Measurements from ENCODE around the gene DUSP9.
"Not testable (repeated sequence)": the region's sequence is repeated elsewhere in the genome, so short reads cannot be mapped to it uniquely, and the experiment has no call there.

DUSP9 gene

GRCh38 chrX:153691032-153691827, 44.2 kb downstream of the DUSP9 start:
- not testable (repeated sequence) for DNase-seq (ENCODE audit: low read depth in 2 of 2)

DNA sequence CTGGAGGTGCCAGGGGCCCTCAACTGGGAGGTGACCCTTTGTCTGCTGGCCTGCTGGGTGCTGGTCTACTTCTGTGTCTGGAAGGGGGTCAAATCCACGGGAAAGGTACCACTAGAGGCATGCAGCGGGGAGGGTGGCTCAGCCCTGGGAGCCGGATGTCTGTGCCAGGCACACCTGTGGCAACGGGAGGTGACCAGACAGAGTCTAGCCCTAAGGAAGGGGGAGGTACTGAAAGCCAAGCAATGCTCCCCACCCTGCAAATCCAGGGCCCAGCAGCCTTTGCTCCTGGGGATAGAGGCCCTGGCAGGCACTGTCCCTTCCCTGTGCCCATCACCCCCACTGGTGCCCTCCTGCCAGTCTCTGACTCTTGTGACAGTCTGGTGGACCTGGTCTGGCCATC, 45.0 kb downstream of the DUSP9 start:
- no peak for DNase-seq (ENCODE audit: low read depth in 2 of 2)

- DNase-seq (ENCODE audit: low read depth in 2 of 2): no peak
Measured at GRCh38 chrX:153692611-153693156, 45.7 kb downstream of the DUSP9 start.

DNA sequence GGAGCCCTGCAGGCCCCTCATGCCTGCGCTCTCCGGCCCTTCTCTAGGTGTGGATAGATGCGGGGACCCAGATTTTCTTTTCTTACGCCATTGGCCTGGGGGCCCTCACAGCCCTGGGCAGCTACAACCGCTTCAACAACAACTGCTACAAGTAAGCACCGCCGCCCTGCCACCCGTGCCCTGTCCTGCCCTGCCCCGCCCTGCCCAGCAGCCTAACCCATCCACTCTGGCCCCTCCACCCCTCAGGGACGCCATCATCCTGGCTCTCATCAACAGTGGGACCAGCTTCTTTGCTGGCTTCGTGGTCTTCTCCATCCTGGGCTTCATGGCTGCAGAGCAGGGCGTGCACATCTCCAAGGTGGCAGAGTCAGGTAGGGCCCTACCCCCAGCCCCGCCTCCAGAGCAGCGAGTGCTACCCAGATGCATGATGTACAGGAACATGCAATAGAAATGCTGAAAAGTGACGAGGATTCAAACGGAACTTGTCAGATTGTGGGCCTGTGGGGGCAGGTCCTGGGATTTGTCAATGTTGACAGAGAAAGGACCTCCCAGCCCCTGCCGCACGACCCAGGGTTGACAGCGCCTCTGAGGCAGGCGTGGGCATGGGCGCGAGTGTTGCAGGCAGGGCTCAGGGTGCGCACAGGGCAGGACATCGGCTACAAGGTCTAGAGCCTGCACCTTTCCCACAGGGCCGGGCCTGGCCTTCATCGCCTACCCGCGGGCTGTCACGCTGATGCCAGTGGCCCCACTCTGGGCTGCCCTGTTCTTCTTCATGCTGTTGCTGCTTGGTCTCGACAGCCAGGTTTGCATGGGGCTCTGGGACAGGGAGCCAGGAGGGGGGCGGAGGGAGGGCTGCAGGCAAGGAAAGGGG, 46.4 kb downstream of the DUSP9 start:
- no peak for DNase-seq (ENCODE audit: low read depth in 2 of 2)

DNA sequence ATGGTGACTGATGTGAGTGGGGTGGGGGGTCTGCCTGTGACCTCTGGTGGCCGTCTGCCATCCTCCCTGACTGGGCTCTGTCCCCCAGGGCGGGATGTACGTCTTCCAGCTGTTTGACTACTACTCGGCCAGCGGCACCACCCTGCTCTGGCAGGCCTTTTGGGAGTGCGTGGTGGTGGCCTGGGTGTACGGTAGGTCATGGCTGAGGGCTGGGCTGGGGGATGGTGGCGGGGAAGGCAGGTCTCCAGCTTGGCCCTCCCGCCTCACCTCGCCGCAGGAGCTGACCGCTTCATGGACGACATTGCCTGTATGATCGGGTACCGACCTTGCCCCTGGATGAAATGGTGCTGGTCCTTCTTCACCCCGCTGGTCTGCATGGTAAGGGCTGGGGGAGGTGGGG, 47.3 kb downstream of the DUSP9 start:
- not testable (repeated sequence) for DNase-seq (ENCODE audit: low read depth in 2 of 2)

- DNase-seq (ENCODE audit: low read depth in 2 of 2): no peak
Measured at GRCh38 chrX:153694687-153695270, 47.8 kb downstream of the DUSP9 start.

GRCh38 chrX:153696100-153696499, 49.1 kb downstream of the DUSP9 start:
- no peak for DNase-seq (ENCODE audit: low read depth in 2 of 2)

DNA sequence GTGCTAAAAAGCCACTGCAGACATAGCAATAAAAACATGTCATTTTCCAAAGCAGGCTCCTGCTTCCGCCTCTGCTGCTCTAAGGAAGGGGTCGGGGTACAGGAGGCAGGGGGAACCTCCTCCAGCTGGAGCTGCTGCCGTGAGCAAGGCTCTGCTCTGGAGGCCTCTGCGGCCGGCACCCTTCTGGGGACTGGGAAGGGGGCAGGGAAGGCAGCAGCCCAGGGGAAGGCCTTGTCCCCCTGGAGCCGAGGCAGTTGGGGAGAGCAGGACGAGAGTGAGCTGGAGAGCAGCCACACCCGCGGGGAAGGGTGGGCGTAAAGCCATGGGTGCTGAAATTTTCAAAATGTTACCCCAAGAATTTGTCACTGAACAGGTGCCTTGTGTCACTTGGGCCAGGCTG, 49.5 kb downstream of the DUSP9 start:
- not testable (repeated sequence) for DNase-seq (ENCODE audit: low read depth in 2 of 2)

DNA sequence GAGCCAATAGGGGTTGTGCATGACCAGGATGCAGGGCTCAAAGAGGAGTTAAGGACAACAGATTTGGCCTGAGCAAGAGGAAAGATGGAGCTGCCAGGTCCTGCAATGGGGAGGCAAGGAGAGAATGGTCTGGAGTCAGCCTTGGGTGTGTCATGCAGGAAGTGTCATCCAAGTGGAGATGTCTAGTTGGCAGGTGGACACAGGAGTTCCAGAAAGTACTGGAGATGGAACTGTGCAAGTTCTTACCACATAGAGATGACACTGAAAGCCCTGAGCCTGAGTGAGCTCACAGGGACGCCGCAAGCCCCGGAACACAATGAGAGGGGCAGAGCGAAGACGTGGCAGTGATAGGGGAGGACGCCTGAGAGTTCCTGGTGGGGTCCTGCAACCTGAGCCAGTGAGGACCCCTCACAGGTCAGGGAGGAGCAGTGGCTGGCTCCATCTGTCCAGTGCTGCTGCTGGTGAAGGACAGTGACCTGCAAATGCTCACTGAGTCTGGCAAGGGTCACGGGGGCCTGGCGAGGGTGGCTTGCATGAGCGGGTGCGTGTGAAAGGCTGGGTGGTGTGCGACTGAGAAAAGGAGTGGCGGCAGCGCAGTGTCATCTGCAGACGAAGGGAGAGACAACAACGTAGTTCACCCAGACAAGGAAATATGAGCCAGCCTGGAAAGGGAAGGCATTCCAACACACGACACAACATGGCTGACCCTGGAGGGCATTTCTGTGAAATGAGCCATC, 50.2 kb downstream of the DUSP9 start:
- not testable (repeated sequence) for DNase-seq (ENCODE audit: low read depth in 2 of 2)

- no peak for DNase-seq (ENCODE audit: low read depth in 2 of 2)
Measured at GRCh38 chrX:153697924-153698865, 51.2 kb downstream of the DUSP9 start.

- not testable (repeated sequence) for DNase-seq (ENCODE audit: low read depth in 2 of 2)
Measured at GRCh38 chrX:153699210-153699783, 52.3 kb downstream of the DUSP9 start.

- DNase-seq (ENCODE audit: low read depth in 2 of 2): not testable (repeated sequence)
Measured at GRCh38 chrX:153699784-153700371, 52.9 kb downstream of the DUSP9 start.

DNA sequence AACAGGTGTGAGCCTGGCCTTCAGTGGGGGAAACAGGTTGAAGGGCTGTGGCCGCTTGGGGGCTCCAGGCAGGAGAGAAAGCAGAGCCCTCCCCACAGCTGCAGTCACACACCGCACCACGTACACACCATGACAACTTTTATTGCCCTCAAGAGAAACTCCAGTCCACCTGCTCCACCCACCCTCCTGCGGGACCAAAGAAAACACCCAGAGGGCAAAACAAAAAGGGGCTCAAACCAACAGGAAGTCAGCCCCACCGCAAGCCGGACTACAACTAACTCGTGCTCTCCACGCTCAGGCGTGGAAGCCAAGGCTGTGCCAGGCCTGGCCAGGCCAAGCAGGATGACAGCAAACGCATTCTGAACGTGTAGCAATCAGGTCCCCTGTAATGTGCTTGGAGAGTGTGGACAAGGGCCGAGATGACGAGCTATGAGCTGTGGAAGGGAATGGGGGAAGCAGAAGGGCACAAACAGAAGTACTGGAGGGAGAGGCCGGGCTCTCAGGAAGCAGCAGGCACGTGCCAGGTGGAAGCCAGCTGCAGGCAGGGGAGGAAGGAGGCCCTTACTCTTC, 53.5 kb downstream of the DUSP9 start:
- no peak for DNase-seq (ENCODE audit: low read depth in 2 of 2)

All from fibroblast of skin of left biceps (primary cell).